Dermis microvascular lymphatic vessel endothelial cell (primary cell): ENCODE results near the gene GNAI2. TPM values are rescaled to one million over a fixed set of nuclear protein-coding genes. Genes with fewer than 3 reads are reported as not detected.

Source experiments
- DNase-seq, 2 donors: peaks; one replicate each; pipeline versions ENCODE4 v3.0.0 to v3.0.0-alpha.2; 2010; ENCODE audit warnings: low read depth in 2 of 2
- total RNA-seq: library from RNA; depleted of rRNA; stranded (reverse); fragments of >200 nt; gene quantifications from 2 replicates; pipeline ENCODE4 v1.2.1, GENCODE V29; 2014

Gene GNAI2
- total RNA-seq, 1 donor from 2014 or later, result 390 TPM

GRCh38 chr3:50297896-50298725 lies 62.1 kb downstream of the GNAI2 start:
- DNase-seq, result no peak

GRCh38 chr3:50298836-50299637 lies 63.0 kb downstream of the GNAI2 start, which contains the start of the genes HYAL3 and NAA80:
HYAL3 (minus strand) TSS chr3:50299405; CDS start chr3:50295602, 3,803 bp downstream.
NAA80 (minus strand) TSS chr3:50299405; CDS start chr3:50297463, 1,942 bp downstream.
- DNase-seq, result peak; percentile 99 to 100

DNA sequence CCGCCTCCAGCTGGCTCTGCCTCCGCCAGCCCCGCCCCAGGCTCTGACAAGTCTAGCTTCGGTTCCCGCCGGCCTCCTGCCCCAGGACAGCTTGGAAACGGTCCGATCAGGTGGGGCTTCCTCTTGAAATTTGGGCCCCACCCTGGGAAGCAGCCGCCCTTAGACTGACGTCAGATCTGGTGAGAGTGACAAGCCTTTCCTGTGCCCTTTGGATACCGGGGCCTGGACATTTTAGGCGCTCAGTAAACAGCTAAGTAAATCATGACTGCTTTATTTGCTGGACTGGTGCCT lies 63.6 kb downstream of the GNAI2 start:
- no peak for DNase-seq

- DNase-seq, result peak in 1 of 2 donors; percentile 69
Observed at GRCh38 chr3:50299929-50300680, 64.1 kb downstream of the GNAI2 start.

GRCh38 chr3:50300681-50301254 lies 64.8 kb downstream of the GNAI2 start:
- no peak for DNase-seq

DNA sequence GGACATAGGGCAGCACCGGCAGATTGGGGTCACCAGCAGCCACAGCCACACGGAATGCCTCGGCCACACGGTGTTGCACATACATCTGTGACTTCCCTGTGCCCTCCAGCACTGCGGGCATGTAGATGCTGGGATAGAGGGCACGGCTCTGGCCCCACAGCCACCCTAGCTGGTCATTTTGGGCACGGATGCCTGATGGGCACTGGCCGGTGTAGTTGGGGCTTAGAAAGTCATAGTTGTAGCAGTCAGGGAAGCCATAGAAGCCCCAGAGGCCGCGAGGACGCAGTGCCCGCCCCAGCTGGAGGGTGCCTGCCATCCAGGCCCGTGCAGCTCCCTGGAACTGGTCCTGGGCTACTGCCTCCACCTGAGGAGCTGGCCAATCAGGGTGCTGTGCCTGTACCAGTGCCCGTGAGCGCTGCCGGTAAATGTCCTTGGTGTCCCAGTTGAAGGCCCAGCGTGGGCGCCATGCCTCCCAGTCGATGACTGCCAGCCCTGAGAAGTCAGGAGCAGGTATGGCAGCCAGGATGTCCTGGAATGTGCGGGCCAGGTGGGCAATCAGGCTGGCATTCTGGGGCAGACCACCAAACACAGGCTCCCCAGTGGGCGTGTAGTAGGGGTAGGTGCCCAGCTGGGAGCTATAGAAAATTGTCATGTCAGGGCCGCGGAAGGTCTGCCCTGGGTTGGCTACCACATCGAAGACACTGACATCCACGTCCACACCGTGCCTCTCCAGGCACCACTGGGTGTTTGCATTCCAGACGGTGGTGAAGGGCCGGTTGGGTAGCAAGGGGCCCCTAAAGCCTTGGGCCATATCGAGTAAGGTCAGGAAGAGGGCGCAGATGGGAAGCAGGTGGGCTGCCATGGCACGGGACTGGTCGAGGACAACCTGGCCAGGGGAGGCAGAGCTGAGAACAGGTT lies 66.3 kb downstream of the GNAI2 start:
- no peak for DNase-seq

DNA sequence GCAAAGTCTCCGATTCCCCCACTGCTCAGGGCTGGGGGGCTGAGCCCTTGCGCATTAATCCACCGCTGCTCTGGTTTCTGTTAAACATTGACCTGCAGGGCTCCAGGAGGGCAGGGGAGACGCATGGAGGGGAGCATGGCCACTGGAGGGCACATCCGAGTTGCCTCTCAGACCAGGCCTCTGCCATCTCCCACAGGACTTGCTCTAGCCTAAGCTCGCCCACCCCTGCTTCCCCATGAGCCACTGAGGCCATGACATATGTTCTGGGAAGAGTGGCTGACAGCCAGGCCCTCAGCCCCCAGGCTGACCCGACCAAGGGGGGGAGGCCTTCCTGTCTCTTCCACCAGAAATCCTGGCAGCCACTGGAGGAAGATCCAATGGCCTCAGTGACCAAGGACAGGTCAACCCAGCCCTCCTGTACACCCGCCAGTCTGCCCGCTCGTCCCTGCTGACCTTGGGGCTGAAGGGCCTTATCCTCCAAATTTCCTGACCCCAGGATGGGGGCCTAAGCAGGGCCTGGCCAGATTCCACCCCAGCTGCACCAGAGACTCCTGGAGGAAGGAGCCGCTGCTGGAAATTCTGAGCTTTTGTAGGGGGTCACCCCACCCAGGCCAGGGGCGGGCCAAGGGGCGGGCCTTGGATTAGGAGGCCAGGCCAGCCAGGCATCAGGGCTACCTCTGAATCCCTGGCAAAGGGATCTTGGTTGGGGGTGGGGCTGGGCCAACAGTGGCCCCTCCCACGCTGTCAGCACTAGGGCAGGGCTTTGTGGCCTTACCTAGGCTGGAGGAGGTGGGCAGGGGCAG lies 67.2 kb downstream of the GNAI2 start, which contains the start of gene HYAL1:
Gene HYAL1 (minus strand): TSS at position 562 of the 803 bp plus-strand sequence. CDS start 618 bp downstream, outside the sequence.
- DNase-seq, result peak; percentile 52 to 63

- no peak for DNase-seq
Observed at GRCh38 chr3:50304601-50305000, 68.6 kb downstream of the GNAI2 start.

Other genes with a start within 250 kb of the GNAI2 start
- gene RBM5, start 147.3 kb upstream of the GNAI2 start, total RNA-seq, result 108 and 148 TPM in 2 replicates
- gene SEMA3F, start 80.9 kb upstream of the GNAI2 start, total RNA-seq, result 15.7 and 29.8 TPM in 2 replicates
- gene GNAT1, start 44.6 kb upstream of the GNAI2 start, total RNA-seq, result under 0.01 TPM in 1 of 2 replicates, not detected in the other
- gene SLC38A3, start 30.9 kb upstream of the GNAI2 start, total RNA-seq, result under 0.01 TPM in 2 replicates
- 0.26 and 0.51 TPM in 2 replicates for gene SEMA3B, start 32.9 kb downstream of the GNAI2 start, total RNA-seq
- gene LSMEM2, start 42.9 kb downstream of the GNAI2 start, total RNA-seq, result not detected in 2 replicates
- 117 and 130 TPM in 2 replicates for gene IFRD2, start 56.2 kb downstream of the GNAI2 start, total RNA-seq
- 17.5 and 23.6 TPM in 2 replicates for gene HYAL3, start 63.2 kb downstream of the GNAI2 start, total RNA-seq
- gene NAA80, start 63.2 kb downstream of the GNAI2 start, total RNA-seq, result 4.0 and 4.5 TPM in 2 replicates
- gene HYAL1, start 67.4 kb downstream of the GNAI2 start, total RNA-seq, result 4.6 and 6.7 TPM in 2 replicates
- gene HYAL2, start 86.5 kb downstream of the GNAI2 start, total RNA-seq, result 384 and 564 TPM in 2 replicates
- 20.7 and 22.3 TPM in 2 replicates for gene TUSC2, start 92.0 kb downstream of the GNAI2 start, total RNA-seq
- gene RASSF1, start 104.6 kb downstream of the GNAI2 start, total RNA-seq, result 12.6 and 23.9 TPM in 2 replicates
- gene ZMYND10, start 109.5 kb downstream of the GNAI2 start, total RNA-seq, result under 0.01 and 0.25 TPM in 2 replicates
- 12.3 and 16.9 TPM in 2 replicates for gene NPRL2, start 114.6 kb downstream of the GNAI2 start, total RNA-seq
- gene CYB561D2, start 114.7 kb downstream of the GNAI2 start, total RNA-seq, result 18.9 and 23.9 TPM in 2 replicates
- gene TMEM115, start 123.3 kb downstream of the GNAI2 start, total RNA-seq, result 27.0 and 43.9 TPM in 2 replicates